K562 (cell line): ENCODE results near the gene MMP24.

Experiments used
- BACH1 ChIP-seq: fragments of 200-800 bp; sonication (Bioruptor generic); IDR thresholded peaks from 2 replicates; pipeline ENCODE4 v1.6.1; 2016; ENCODE audit warnings: missing genetic modification characterization, missing compliant biosample characterization
- CTCF ChIP-seq, 3 experiments: IDR thresholded peaks in 2 of 3; conservative IDR thresholded peaks in 1 of 3; 2 replicates each; pipeline ENCODE4 v1.5.1; 2011 to 2012; ENCODE audit warnings: low read length in 3 of 3, mild to moderate bottlenecking in 3 of 3, control low read depth in 2 of 3, improper control_type of control experiment in 1 of 3, inconsistent platforms in 1 of 3, low read depth in 1 of 3, mixed read lengths in 1 of 3, moderate library complexity in 1 of 3; ENCODE audit not compliant: insufficient read depth in 2 of 3
- ILK ChIP-seq: fragments of 450-650 bp; IDR thresholded peaks from 2 replicates; pipeline ENCODE4 v1.6.1; 2016; ENCODE audit warnings: missing genetic modification characterization, low read depth, mild to moderate bottlenecking, missing compliant biosample characterization, moderate library complexity, borderline replicate concordance
- MTA3 ChIP-seq: fragments of 450-650 bp; formaldehyde crosslinking; IDR thresholded peaks from 2 replicates; pipeline ENCODE4 v1.6.1; 2017; ENCODE audit warnings: mild to moderate bottlenecking, borderline replicate concordance
- YY1 ChIP-seq, 3 experiments: IDR thresholded peaks; 2 replicates each; pipeline ENCODE4 v1.6.1; 2011; ENCODE audit warnings: low read length in 2 of 3, mild to moderate bottlenecking in 2 of 3, moderate library complexity in 2 of 3, borderline replicate concordance in 1 of 3, control low read depth in 1 of 3, low read depth in 1 of 3; ENCODE audit not compliant: insufficient read depth in 3 of 3, insufficient replicate concordance in 2 of 3, control insufficient read depth in 1 of 3, insufficient read length in 1 of 3; ENCODE audit errors: extremely low read depth in 1 of 3

GRCh38 chr20:35279040-35279439 lies 52.5 kb downstream of the MMP24 start:
- no peak for TF ChIP-seq CTCF (IDR thresholded peaks at IDR 0.05 in 2 of 3, conservative IDR thresholded peaks at IDR 0.05 in 1 of 3; ENCODE audit: insufficient read depth in 2 of 3, low read depth in 1 of 3, low read length in 3 of 3)
- TF ChIP-seq ILK (tag) = no peak
- no peak for TF ChIP-seq YY1 (IDR thresholded peaks at IDR 0.05; ENCODE audit: borderline replicate concordance in 1 of 3, control insufficient read depth in 1 of 3, extremely low read depth in 1 of 3, insufficient read depth in 3 of 3, insufficient read length in 1 of 3, insufficient replicate concordance in 2 of 3, low read depth in 1 of 3, low read length in 2 of 3)
- no peak for TF ChIP-seq BACH1 (tag)
- TF ChIP-seq MTA3 = no peak
